Globus pallidus (tissue), 1 donor: ENCODE results near the gene ADRA2C.

Source experiments
- DNase-seq: peaks from one replicate; pipeline ENCODE4 v3.0.0-alpha.2; 2015; ENCODE audit warnings: low spot score

Gene ADRA2C

DNA sequence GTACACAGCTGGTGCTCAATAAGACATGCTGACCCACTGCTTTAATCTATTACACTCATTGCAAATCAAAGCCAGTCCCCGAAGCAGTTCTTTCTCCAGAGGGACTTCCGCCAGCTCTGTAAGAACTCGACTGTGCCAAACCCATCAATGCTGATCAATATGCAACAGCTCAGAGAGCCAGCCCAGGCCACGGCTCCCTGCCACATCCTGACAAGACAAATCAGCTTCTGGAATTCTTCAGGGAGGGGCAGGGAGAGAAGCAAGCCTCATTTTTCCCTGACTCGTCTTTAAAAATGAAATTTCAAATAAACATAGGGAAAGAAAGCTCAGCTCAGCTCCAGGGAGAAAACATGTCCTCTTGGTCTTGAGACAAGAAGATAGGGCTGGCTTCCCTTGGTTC, 5.3 kb upstream of the ADRA2C start:
- no peak for DNase-seq

DNA sequence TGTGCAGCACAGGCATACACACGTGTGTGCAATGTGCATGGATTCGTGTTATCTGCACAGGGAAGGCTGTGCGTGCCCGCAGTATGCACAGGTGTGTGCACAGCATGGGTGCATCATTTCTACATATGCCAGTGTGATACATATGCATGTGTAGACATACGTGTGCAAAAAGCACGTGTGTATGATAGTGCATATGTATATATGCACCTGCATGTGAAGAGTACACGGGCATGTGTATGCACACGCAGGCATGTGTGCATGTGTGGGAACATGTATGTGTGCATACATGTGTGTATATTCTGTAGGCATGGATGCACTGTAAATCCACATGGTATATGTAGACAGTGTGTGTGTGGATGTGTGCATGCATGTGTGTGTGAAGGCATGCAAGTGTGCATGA, 3.9 kb upstream of the ADRA2C start:
- DNase-seq: no peak

DNA sequence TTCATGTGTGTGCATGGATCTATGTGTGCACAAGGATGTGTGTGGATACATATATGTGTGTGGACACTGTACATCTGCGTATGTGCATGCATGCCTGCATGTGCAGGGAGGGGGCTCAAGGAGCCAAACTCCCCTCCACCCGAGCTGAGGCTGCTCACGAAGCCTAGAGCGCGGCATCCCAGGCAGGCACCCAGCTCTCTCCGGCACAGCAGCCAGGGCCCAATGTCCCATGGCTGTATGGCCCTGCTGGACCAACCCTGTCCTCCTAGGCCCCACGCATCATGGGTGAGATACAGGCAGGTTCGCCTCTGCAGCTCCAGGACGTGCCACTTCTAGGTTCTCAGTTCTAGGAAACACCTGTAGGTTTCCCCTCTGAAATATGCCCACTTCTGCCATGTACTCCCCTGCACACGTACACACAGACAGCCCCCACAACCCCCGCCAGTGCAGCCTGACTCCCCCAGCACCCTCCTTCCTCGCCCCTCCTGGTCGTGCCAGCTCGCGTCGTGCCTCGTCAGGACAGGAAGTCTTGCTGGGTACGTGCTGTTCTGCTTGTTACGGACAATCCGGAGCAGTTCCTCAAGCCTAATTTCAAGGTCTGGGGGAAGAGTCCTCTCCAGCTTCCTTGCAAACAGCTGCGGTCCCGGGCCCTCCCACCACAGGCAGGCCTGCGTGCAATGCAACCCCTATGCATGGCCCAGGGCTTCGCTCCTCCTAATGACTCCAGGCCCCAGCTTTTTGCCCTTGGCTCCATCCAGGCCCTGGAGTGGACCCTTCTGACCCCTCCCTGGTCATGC, 3.2 kb upstream of the ADRA2C start:
- no peak for DNase-seq

DNA sequence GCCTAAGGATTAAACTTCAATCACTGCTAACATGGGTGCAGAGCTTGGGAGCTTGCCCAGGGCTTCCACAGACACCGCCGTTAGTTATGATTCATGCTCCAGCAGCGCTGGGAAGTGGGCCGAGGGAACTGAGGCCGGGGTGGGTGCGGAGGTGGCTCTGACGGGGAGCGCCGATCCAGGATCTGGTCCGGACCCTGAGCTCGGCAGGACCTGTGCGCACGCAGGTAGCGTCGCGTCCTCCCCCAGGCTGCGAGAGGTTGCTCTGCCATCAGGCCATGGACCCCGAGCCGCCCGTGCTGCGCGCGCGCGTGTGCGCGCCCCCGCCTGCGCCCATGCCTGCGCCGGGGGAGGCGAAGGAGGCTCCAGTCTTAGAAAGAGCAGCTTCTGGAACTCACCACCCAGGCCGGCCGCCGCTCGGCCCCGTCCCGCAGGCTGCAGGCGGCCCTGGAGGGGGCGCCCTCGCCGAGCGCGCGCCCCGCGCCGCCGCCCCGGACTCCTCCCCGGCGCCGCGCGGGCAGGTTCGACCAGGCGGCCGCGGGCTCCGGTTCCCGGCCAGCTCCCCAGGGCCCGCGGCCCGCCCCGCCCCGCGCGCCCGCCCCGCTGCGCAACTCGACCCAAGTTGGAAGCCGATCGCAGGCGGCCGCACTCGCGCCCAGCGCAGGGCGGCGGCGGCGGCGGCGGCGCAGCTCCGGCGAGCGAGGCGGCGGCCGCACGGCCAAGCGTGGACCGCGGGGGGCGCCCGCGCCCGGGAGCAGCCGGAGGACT, 732 bp upstream of the ADRA2C start:
- DNase-seq: no peak

DNA sequence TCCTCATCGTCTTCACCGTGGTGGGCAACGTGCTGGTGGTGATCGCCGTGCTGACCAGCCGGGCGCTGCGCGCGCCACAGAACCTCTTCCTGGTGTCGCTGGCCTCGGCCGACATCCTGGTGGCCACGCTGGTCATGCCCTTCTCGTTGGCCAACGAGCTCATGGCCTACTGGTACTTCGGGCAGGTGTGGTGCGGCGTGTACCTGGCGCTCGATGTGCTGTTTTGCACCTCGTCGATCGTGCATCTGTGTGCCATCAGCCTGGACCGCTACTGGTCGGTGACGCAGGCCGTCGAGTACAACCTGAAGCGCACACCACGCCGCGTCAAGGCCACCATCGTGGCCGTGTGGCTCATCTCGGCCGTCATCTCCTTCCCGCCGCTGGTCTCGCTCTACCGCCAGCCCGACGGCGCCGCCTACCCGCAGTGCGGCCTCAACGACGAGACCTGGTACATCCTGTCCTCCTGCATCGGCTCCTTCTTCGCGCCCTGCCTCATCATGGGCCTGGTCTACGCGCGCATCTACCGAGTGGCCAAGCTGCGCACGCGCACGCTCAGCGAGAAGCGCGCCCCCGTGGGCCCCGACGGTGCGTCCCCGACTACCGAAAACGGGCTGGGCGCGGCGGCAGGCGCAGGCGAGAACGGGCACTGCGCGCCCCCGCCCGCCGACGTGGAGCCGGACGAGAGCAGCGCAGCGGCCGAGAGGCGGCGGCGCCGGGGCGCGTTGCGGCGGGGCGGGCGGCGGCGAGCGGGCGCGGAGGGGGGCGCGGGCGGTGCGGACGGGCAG, 792 bp downstream of the ADRA2C start:
- DNase-seq: no peak

DNA sequence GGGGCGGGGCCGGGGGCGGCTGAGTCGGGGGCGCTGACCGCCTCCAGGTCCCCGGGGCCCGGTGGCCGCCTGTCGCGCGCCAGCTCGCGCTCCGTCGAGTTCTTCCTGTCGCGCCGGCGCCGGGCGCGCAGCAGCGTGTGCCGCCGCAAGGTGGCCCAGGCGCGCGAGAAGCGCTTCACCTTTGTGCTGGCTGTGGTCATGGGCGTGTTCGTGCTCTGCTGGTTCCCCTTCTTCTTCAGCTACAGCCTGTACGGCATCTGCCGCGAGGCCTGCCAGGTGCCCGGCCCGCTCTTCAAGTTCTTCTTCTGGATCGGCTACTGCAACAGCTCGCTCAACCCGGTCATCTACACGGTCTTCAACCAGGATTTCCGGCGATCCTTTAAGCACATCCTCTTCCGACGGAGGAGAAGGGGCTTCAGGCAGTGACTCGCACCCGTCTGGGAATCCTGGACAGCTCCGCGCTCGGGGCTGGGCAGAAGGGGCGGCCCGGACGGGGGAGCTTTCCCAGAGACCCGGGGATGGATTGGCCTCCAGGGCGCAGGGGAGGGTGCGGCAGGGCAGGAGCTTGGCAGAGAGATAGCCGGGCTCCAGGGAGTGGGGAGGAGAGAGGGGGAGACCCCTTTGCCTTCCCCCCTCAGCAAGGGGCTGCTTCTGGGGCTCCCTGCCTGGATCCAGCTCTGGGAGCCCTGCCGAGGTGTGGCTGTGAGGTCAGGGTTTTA, 1.5 kb downstream of the ADRA2C start:
- no peak for DNase-seq

DNA sequence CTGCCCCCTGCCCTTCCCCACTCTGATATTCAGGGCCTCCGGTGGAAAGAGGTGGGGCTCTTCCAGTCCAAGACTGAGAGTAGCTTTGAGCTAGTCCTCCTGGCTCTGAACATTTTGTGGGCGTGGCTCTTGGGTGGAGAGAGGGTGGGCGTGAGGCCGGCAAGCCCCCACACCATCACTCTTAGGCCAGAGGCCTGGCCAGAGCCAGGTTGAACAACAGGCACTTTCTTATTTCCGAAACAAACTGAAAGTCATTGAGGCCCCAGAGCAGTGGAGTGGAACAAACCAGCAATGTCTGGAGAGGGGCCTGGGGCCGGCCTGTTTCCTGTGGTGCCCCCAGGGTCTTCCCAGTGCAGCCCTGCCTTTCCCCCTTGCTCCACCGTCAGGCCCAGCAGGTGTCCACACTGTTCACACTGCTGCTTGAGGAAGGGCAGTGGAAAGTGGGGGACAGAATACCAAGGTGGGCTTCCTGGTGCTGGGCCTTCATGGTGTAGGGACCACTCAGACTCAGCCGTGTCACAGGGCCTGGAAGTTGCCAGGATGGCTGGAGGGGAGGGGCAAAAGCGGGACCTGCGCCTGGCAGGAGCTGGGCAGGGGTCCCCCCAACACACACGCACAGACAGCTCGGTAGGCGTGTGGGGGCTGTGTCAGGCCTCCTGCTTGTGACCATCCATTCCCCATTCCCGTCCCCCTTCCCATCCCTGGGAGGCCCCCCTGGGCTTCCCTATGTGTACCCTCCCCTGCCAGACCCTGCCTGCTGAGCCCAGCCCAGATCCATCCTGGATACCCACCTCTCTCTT, 2.9 kb downstream of the ADRA2C start:
- no peak for DNase-seq

DNA sequence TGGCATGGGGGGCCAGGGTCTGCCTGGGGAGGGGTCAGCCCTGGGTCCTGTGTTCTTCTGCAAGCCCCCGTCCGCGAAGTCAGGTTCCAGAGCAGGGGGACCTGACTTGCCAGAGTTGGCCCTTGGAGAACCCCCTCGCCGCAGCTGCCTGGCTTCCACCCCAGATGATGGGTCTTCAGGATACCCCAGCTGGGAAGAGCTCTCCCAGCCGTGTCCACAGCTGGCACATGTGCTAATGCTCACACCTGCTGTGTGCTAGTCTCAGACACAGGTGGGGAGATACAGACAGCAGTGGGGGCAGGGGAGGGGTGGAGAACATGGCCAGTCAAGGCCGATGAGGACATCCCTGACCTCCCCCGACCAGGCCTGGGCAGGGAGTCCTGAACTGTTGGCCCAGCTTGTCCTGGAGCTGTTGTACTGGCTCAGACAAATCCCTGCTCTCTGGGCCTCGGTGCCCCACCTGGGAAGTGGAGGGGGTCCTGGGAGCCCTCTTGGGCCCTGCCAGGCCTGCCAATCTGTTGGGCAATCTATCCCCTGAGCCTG, 3.5 kb downstream of the ADRA2C start:
- DNase-seq: no peak

DNA sequence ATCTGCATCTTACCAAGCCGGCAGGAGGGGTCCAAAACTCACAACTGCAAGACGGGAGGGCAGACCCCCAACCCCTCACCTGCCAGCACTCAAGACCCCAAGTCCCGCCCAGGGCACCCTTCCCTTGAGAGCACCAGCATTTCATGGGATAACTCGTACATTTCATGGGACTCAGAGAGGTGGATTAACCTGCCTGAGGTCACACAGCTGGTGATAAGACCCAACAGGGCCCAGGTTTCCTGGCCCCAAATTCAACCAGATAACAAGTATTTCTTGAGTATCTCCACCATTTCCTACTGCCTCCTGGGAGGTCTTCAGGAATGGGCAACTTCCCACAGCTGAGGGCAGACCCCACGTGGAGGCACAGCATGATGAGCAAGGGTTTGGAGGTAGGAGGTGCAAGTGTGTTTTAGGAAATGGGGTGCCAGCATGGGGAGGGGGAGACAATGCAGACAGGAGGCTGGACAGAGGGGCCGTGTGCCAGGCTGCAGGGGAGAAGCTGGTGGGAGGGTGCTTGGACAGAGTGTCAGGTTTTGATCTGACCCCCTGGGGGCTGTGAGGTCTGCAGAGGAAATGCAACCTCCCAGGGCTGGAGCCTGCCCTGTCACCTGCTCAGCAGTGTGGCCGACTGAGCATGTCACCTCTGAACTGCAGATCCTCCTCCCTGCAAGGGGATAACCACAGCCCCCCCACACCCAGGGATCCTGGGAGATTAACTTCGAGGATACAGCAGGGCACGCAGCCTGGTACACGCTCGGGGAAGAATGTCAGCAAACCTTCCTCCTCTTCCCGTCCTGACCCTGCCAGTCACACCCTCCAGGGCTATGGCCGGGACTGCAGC, 4.4 kb downstream of the ADRA2C start:
- DNase-seq: no peak

DNA sequence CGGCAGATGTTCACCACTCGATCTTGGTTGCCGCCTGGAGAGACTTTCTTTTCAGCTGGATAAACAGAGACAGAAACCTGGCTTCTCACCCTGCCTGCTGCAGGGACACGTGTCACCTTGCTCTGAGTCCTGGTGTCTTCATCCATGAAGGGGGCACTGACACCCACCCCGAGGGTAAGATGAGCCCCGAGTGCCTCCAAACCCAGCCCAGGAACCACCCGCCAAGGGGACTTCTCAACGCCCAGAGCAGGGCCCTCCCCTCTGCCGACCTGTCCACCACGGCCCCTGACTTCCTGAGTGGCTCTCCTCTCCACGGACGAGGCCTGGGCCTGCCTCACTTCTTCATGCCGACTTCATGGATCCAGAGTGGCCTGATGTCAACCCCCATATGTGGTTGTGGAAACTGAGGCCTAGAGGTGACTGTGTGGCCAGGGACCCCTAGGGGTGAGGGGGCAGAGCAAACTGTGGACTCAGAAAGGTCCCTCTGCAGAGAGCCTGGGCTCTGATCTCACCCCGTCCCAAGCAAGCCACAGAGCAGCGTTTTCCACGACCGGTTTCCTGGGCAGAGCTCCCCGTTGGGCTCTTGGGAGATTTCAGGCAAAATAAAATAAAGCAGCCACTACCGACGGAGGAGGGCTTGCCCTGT, 5.1 kb downstream of the ADRA2C start:
- no peak for DNase-seq

DNA sequence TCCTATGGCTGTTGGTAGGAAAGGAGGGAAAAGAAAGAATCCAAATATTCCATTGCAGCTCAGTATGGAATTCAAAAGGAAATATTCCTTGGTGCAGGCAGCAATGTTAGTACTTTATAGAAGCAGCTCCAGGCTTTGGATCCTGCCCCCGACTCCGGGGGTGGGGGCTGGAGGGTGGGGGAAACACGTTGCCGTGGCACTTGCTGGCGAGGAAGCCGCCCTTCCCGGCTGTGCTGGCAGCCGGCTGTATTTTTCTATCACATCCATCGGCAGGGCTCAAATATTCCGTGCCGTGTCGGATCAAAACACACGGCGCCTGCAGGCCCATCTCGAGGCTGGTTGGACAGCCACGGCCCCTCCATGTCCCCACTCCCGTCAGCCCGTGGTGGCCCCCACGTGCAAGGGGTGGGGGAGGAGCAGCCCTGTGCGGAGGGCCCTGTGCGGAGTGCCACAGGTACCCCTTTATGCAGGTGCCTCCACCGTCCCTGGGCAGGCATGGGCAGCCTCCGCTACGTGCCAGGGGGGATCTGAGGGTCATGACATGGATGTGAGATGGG, 5.8 kb downstream of the ADRA2C start:
- DNase-seq: no peak

DNA sequence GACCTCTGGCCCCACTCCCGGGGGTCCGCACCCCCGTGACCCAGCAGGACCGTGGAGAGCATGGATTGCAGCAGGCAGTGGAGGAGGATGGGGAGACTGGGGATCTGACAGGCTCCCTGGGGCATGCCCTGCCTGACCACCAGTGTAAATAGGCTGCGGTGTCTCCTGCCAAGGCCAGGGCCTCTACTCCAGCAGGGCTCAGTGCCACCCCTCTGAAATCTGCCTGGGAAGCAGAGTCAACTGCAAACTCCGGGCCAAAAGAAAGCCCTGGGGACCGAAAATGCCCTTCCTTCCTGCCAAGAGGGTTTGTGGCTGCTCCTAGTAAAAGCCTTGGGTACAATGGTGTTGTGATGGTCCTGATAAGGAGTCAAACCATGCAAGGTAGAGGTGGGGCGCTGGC, 6.4 kb downstream of the ADRA2C start:
- DNase-seq: no peak

DNA sequence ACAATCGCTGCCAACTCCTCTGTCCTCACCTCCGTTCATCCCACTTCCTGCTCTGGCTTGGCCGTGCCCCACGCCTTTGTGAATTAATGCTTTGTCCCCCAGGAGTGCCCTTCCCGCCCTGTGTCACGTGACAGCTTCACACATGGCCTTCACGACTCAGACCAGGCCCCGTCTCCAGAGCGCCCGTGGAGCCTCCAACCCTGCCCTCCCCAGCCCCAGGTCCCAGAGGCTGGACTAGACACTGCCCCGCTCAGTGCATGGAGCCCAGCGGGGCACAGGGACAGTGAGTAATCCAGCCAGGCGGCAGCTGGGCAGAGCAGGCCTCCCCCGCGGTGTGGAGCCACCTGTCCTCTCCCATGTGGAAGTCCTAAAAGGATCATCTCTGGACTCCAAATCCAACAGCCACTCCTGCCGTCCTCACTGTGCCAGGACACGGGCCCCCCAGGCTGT, 7.4 kb downstream of the ADRA2C start:
- no peak for DNase-seq

DNA sequence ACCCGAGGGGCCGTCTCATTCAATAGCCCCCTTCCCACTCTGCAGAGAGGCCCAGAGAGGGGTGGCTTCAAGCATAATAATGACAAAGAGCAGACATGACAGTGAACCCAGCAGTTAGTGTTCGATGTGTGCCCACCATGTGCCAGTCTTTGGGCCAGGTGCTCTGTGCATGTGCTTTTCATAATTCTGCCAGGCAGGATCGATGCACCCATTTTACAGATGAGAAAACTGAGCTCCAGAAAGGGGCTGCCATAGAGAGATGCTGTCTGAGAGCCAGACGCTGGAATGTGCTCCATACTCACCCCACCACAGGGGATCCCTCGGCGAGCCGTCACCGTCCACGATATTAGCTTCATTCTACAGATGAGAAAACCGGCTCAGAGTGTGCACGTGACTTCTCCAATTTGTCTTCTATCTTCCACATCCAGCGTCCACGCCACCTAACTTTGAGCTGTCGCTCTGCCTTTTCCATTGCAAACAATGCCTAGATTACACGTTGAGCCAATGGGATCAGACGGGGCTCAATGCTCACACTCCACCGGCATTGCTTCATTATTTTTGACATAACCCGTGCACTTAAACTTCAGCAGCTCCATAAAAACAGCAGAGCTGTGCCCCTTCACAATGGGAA, 8.2 kb downstream of the ADRA2C start:
- DNase-seq: no peak

DNA sequence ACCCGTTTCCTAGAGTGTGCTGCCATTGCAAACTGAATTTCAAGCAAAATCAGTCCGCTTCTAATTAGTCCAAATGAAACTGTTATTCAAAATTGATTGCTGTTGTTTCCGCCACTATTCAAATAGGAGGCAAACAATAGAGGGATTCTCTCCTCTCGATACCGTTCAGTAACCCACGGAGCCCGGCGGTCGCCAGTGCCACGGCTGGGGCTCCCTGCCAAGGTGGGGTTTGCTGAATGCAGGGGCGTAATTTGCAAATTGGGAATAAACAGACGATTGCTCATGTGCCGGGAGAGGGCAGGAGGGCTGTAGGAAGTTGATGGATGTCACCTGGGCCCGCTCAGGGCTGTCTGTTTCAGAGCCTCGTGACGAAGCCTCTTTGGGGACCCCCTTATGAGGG, 8.8 kb downstream of the ADRA2C start:
- DNase-seq: no peak

DNA sequence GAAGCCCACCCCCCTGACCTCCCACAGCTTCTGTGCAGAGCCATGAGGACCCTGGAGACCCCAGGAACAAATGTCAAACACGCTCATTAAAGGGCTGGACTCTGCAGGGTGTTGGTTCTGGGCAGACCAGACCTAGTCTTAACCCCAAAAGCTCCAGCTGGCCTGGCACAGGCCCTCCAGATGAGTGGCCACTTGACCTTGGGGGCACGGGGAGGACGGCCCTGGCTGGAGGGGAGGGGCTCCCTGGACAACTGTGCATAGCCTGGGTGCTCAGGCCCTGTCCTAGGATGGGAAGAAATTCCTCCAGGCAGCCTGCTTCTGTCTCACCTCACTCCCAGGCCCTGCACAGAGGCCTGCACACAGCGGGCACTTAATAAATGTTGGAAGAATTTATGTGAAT, 9.4 kb downstream of the ADRA2C start:
- DNase-seq: no peak

DNA sequence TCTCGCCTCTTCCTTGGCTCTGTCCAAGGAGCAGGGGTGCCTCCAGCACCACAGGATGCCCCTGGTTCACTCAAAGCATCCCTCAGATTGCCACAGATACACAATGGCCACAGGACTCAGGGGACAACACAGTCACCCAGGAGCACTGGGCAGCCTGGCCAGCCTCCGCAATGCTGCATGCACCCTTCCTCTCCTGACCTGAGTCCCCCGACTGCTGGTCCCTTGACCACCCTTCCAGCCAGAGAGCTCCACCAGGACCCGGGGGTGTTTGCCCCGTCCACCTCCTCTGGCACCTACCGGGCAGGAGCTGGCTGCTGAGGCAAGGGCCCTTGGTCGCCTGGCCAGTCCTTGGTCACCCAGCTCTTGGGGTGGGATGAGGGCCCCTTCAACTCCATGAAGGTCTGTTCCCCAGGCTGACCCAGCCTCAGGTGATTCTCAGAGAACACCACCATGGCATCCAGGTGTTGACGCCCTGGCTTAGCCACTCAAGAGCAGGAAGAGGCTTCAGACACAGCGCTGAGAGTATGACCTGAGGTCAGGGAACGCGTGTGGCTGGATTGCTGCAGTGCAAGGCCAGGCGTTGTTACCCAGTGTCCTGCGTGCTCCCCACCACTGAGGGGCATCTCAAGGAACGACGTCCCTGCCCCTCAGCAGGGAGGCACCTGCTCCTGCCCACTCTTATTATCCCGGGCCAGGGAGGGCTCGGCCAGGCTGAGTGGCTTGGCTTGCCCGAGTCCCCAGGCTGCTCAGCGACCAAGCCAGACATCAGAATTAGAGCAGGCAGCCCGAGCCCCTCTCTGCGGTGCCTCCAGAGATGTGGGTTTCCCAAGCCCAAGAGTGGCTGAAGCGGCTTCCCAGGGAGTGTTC, 10.2 kb downstream of the ADRA2C start:
- DNase-seq: no peak

DNA sequence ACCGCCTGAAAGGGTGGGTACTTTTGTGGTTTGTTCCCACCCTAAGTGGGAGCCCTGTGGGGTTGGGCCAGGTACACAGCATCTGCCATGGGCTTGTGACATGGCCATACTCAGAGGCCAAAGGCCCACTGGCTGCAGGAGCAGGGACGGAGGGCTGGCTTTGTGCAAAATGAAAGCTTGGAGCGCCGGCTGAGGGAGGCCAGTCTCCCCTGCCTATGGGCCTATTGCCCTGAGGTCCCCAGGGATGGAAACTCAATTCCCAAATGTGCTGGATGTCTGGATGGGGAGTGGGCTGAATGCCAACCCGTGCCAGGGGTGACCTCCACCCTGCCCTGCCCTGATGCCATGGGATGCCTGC, 10.8 kb downstream of the ADRA2C start:
- no peak for DNase-seq
